Cerebellar nuclear complex (tissue), 1 donor: ENCODE measurements around the gene XYLT1.

Source experiments
- DNase-seq, 2 experiments: peaks; one replicate each; lab custom pipeline; 2025; lab: John Stamatoyannopoulos, UW

Gene XYLT1

DNA sequence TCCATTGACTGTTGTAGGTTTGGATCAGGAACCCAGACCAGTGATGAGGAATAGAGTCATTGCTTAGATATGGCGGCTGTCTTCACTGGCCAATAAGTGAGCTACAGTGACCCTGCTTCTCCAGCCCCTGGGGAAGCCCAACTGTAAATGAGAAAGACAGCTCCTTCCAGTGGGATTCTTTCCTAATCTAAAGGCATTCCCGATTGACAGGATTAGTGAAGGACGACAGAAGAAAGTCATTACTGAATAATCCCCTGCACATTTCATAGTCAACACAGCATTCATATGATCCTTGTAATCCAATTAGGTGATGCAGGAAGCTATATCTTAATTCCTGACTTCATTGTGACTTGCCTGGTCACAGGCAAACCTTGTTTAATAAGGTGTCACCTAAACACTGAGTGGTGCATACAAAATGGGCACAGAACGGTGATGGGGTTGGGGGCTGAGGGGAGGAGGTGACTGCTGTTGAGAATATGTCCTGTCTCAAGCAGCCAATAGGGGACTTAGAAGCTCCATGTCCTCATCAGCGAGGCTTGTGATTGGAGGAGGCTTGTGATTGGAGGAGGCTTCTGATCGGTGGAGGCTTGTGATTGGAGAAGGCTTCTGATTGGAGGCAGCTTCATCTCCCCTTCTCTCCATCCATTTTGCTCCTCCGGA, 242.6 kb downstream of the XYLT1 start:
- no peak for DNase-seq

DNA sequence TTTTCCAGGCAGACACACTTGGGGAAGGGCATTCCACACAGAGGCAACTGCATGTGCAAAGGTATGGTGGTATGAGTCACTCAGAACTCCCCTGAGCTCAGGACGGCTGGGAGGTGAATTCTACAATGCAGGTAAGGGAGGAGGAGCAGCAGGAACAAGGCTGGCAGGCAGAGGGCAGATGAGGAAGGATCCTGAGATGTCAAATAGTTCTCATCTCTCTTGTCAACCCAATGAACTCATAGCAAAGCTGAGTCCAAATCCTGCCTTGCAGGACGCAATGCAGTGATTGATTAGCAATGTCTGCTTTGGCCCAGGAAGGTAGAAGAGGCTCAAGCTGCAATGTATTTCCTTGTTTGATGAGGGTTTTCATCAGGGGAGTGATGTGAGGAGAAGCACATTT, 243.5 kb downstream of the XYLT1 start:
- DNase-seq = no peak

GRCh38 chr16:17225541-17225940, 245.2 kb downstream of the XYLT1 start:
- no peak for DNase-seq

DNA sequence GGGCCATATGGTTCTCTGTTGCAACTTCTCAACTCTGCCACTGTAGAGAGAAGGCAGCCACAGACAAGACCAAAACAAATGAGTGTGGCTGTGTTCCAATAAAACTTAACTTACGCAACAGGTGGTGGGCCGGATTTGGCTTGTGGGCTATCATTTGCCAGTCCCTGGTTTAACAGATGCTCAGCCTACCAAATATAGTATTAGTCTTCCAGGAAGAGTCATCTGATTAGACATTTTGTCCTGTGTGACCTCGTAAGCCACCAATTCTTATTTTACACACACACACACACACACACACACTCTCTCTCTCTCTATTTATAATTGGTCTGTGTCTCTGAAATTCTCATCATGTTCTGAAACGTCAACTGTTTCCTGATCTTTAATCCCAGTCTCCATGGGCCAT, 245.9 kb downstream of the XYLT1 start:
- no peak for DNase-seq

DNA sequence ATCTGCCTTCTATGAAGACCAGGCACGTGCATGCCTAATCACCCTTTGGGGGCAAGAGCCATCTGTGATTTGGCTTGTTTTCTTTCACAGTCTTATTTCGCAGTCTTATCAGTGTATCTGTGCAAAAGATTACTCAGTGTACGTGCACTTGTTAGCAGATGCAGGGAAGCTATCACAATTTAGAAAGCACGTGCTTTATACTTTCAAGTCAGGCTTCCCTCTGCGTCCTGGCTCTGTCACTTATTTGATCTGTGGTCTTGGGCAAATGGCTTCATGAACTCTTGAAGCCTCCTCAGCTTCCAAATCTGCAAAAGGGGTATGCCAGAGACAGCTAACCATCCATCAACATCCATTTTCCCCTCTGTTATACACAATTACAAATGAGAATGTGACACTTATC, 246.4 kb downstream of the XYLT1 start:
- DNase-seq = no peak

GRCh38 chr16:17223576-17223975, 247.2 kb downstream of the XYLT1 start:
- no peak for DNase-seq

- no peak for DNase-seq
Observed at GRCh38 chr16:17222871-17223401, 247.8 kb downstream of the XYLT1 start.

DNA sequence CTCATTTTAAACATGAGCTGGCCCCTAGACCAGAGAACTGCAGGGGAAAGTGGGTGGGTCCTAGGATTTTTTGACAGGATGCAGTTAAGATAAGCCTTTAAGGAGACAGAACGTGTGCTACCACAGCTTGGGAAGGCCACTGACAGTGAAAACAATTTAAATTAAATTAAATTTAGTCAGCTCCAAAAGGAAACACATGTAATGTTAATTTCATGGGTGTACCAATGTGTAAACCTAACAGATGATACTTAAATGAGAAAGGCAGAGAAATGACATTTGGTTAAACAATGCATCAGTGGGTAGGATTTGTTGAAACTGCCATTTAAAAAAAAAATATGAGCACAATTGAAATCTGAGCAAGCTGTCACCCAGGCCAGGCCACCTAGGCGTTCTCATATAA, 250.8 kb downstream of the XYLT1 start:
- DNase-seq = no peak

DNA sequence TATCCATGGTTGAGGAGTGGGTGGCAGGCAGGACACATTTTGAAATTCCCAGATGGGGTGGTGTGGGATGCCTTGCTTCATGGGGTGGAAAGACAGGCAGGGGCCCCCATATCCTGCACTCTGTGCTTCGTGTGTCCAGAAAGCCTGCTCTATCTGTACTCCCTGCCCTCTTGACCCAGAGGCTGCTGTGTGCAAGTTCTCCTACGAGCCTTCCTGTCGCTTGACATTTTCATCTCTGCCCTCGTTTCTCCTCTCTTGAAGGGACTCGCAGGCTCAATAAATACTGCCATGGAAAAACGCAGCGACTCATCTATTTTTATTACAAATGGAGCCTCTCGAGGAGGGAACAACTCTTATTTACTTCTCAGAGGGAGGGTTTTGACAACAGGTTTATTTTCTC, 254.8 kb downstream of the XYLT1 start:
- DNase-seq = no peak

- DNase-seq = no peak
Observed at GRCh38 chr16:17215306-17215705, 255.5 kb downstream of the XYLT1 start.

DNA sequence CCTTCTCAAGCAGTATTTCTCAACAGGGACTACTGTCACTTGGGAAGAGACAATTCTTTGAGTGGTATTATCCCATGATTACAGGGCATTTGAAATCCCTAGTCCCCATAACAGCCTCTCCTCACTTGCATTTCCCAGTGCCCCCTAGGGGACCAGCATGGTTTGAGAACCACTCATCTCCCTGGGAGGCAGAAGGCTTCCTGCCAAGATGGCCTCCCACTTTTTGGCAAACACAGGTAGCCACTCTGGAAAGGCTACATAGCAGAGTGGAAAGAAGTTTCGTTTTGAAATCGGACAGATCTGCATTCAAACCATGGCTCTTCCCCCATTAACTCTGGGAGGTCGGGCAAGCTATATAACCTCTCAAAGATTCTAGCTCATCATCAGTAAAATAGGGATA, 256.8 kb downstream of the XYLT1 start:
- DNase-seq = no peak

DNA sequence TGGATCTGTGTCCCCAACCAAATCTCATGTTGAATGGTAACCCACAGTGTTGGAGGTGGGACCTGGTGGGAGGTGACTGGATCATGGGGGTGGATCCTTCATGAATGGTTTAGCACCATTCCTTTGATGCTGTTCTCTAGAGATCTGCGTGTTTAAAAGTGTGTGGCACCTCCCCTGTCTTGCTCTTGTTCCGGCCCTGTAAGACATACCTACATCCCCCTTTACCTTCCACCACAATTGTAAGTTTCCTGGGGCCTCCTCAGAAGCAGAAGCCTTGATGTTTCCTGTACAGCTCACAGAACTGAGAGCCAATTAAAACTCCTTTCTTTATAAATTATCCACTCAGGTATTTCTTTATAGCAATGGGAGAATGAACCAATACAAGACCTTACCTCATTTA, 257.7 kb downstream of the XYLT1 start:
- no peak for DNase-seq

- DNase-seq = no peak
Observed at GRCh38 chr16:17212606-17213005, 258.2 kb downstream of the XYLT1 start.

DNA sequence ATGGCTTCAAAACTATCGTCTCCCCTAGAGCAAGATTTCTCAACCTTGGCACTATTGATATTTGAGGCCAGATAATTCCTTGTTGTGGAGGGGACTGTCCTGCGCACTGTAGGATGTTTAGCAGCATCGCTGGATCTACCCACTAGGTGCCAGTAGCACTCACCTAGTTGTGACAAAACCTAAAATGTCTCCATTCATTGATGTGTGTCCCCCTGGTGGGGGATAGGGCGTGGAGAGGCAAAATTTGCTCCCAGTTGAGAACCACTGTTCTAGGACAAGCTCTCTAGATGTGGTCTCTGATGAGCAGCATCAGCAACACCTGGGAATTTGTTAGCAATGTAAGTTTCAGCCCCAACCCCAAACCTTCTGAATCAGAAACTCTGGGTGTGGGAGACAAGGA, 259.0 kb downstream of the XYLT1 start:
- no peak for DNase-seq

DNA sequence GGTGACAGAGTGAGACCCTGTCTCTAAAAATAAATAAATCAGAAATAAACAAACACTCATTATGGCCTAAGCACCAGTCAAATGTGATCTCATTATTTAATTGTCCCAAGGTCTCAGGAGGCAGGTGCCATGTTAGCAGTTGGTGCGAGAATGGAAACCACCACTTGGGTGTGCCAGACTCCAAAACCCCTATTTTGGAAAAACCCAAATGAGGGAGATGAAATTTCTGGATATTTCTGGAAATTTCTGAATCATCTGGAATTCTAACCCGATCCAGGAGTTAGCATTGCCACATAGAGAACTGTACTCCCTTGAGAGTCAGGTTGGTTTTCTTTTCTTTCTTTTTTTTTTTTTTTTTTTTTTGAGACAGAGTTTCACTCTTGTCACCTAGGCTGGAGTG, 264.0 kb downstream of the XYLT1 start:
- no peak for DNase-seq

GRCh38 chr16:17205279-17206211, 265.2 kb downstream of the XYLT1 start:
- no peak for DNase-seq

DNA sequence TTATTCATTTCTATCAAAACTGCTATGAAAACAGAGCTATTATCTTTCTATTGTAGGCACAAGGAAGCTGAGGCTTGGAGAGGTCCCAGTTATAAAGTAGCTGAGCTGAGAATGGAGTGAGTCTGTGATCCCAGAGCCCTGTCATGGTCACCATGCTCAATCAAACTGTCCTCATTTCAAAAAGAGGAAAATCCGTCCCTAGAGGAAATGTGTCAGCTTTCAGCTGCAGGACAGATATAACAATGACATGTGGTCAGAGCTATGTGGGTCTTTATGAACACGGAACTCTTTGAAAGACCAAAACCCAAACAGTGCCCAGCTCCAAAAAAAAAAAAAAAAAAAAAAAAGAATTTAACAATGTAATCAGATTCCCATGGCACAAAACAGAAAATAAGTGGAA, 266.1 kb downstream of the XYLT1 start:
- DNase-seq = no peak

- no peak for DNase-seq
Observed at GRCh38 chr16:17204206-17204605, 266.6 kb downstream of the XYLT1 start.

DNA sequence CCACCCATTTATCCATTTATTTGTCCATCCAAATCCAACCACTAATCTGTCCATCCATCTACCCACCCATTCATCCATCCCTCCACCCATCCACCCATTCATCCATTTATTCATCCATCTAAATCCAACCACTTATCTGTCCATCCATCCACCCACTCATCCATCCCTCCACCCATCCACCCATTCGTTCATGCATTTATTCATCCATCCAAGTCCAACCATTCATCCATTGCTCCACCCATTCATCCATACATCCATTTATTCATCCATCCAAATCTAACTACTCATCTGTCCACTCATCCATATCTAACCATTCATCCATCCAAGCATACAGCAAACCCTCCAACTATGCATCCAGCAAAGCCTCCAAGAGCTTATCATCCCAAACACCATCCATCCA, 267.3 kb downstream of the XYLT1 start:
- no peak for DNase-seq

DNA sequence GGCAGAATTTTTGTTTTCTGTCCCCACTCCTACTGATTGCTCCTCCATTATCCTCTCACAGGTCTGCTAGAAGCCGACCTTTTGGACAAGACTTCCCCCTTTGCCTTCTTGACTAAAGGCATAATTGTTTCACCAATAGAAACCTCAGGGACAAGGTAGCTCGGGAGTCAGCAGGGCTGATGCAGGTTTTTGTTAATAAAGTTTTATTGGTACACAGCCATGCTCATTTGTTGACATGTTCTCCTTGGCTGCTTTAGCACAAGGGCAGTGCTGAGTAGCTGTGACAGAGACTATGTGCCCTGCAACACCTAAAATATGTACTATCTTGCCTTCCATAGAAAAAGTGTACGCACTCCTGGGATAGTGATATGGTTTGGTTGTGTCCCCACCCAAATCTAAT, 271.6 kb downstream of the XYLT1 start:
- DNase-seq = no peak

- DNase-seq = no peak
Observed at GRCh38 chr16:17196526-17196925, 274.2 kb downstream of the XYLT1 start.

GRCh38 chr16:17194190-17194780, 276.5 kb downstream of the XYLT1 start:
- no peak for DNase-seq

DNA sequence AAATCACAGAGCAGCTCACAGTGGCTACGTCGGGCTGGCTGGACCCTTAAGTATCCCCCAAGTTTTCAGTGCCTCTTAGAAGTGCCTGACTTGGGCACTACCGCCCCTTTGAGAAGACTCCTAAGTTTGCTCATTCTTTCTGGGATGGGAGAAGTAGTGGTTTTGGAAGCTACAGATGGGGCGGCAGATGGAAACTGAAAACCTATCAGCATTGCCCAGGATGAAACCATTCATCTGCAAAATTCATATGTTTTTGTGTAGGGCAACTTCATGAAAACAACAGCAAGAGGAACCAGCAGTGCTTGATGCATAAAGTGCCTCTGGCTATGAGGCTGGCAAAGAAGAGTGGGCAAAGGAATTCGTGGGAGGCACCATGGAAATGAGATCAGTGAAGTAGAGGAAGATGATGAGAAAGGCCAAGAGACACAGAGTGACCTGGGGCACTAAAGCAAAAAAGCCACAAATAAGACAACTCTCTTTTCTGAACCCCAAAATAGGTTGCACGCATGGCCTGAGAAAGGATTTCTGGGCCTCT, 277.1 kb downstream of the XYLT1 start:
- no peak for DNase-seq
